HepG2 (cell line): ENCODE results near the gene NAGS. TPM values are rescaled to one million over a fixed set of nuclear protein-coding genes. Genes with fewer than 3 reads are reported as not detected.
A peak's percentile ranks its signal among the peaks of the same experiment; 100 is the strongest.

Experiments
- EP300 ChIP-seq, 3 experiments: sonication (generic) in 1 of 3; formaldehyde crosslinking in 1 of 3; IDR thresholded peaks; 2 replicates each; pipeline versions ENCODE4 v1.5.1 to v1.6.1; 2011 to 2020; ENCODE audit warnings: low read depth in 2 of 3, low read length in 2 of 3, borderline replicate concordance in 1 of 3, improper control_type of control experiment in 1 of 3, mild to moderate bottlenecking in 1 of 3, missing genetic modification reagents in 1 of 3, moderate library complexity in 1 of 3
- HNF4A ChIP-seq: sonication (generic); formaldehyde crosslinking; IDR thresholded peaks from 2 replicates; pipeline ENCODE4 v1.4.0; 2020; ENCODE audit warnings: missing genetic modification reagents
- MEIS2 ChIP-seq: sonication (generic); formaldehyde crosslinking; IDR thresholded peaks from 2 replicates; pipeline ENCODE4 v1.9.0; 2021; ENCODE audit warnings: mild to moderate bottlenecking, missing genetic modification reagents
- PHF5A ChIP-seq: IDR thresholded peaks from one replicate; pipeline ENCODE4 v1.6.1; 2018; ENCODE audit warnings: low read depth, missing genetic modification reagents; ENCODE audit not compliant: unreplicated experiment
- SMAD9 ChIP-seq: sonication (generic); formaldehyde crosslinking; IDR thresholded peaks from 2 replicates; pipeline ENCODE4 v1.5.1; 2020; ENCODE audit warnings: mild to moderate bottlenecking, missing genetic modification reagents
- SUZ12 ChIP-seq: fragments of 150-350 bp; IDR thresholded peaks from 2 replicates; pipeline ENCODE4 v1.6.1; 2014; ENCODE audit warnings: low read depth, low read length
- TCF12 ChIP-seq, 2 experiments: fragments of 450-650 bp in 1 of 2; sonication (generic) in 1 of 2; formaldehyde crosslinking in 1 of 2; IDR thresholded peaks; 2 replicates each; pipeline versions ENCODE4 v1.6.1 to v1.8.0; 2017 to 2022; ENCODE audit warnings: antibody characterized with exemption in 1 of 2, mild to moderate bottlenecking in 1 of 2, missing genetic modification reagents in 1 of 2, moderate library complexity in 1 of 2
- TEAD2 ChIP-seq: sonication (generic); formaldehyde crosslinking; IDR thresholded peaks from 2 replicates; pipeline ENCODE4 v1.9.0; 2021; ENCODE audit warnings: missing genetic modification reagents
- TSC22D2 ChIP-seq: sonication (generic); formaldehyde crosslinking; IDR thresholded peaks from 2 replicates; pipeline ENCODE4 v1.5.1; 2020; ENCODE audit warnings: missing genetic modification reagents, mild to moderate bottlenecking, borderline replicate concordance
- U2AF1 ChIP-seq: fragments of 200-400 bp; formaldehyde crosslinking; optimal IDR thresholded peaks from 2 replicates; pipeline ENCODE3; 2017; ENCODE audit warnings: mild to moderate bottlenecking, low read depth, low read length
- ZNF550 ChIP-seq: sonication (generic); formaldehyde crosslinking; IDR thresholded peaks from 2 replicates; pipeline ENCODE4 v1.4.0; 2020; ENCODE audit warnings: mild to moderate bottlenecking, missing genetic modification reagents, borderline replicate concordance
- ZNF747 ChIP-seq: sonication (generic); formaldehyde crosslinking; IDR thresholded peaks from 2 replicates; pipeline ENCODE4 v1.8.1; 2023; ENCODE audit warnings: missing genetic modification reagents, mild to moderate bottlenecking, borderline replicate concordance
- ZNF883 ChIP-seq: sonication (generic); formaldehyde crosslinking; IDR thresholded peaks from 2 replicates; pipeline ENCODE4 v1.5.1; 2020; ENCODE audit warnings: mild to moderate bottlenecking, missing genetic modification reagents; ENCODE audit errors: not compliant biosample characterization
- polyA plus RNA-seq, 8 experiments: library from polyadenylated mRNA; depleted of rRNA in 3 of 8; stranded (reverse) in 7 of 8; unstranded in 1 of 8; fragments of >200 nt; fragmentation: Illumina TruSeq in 4 of 8; extraction: Trizol in 4 of 8; gene quantifications; 2 replicates each; pipeline versions ENCODE4 v1.2.1 to v1.2.3, GENCODE V29; 2011 to 2016; ENCODE audit warnings: low read depth in 4 of 8, missing spikeins in 1 of 8, mixed read lengths in 1 of 8; ENCODE audit not compliant: insufficient read depth in 1 of 8
- total RNA-seq, 5 experiments: library from RNA; depleted of rRNA; stranded (reverse); fragments of >200 nt; fragmentation: Illumina TruSeq; extraction: Trizol; gene quantifications; 2 replicates each; pipeline ENCODE4 v1.2.3, GENCODE V29; 2016; ENCODE audit warnings: low read depth in 1 of 5
- TF ChIP-seq, protein P1 (sequence below): sonication (generic); formaldehyde crosslinking; IDR thresholded peaks from 2 replicates; pipeline ENCODE4 v1.9.0; 2022; ENCODE audit warnings: low read depth, missing genetic modification reagents
- TF ChIP-seq, protein P2 (sequence below): sonication (generic); formaldehyde crosslinking; IDR thresholded peaks from 2 replicates; pipeline ENCODE4 v1.5.0; 2020; ENCODE audit warnings: mild to moderate bottlenecking, missing genetic modification reagents
- TF ChIP-seq, protein P3 (sequence below): sonication (generic); formaldehyde crosslinking; IDR thresholded peaks from 2 replicates; pipeline ENCODE4 v1.4.0; 2020; ENCODE audit warnings: missing genetic modification reagents

Gene NAGS
- total and polyA plus RNA-seq, 2 of the 13 experiments (the other 11 are each of a cell fraction or from before 2014, with no cell fraction given): 4.3 to 5.1 TPM

DNA sequence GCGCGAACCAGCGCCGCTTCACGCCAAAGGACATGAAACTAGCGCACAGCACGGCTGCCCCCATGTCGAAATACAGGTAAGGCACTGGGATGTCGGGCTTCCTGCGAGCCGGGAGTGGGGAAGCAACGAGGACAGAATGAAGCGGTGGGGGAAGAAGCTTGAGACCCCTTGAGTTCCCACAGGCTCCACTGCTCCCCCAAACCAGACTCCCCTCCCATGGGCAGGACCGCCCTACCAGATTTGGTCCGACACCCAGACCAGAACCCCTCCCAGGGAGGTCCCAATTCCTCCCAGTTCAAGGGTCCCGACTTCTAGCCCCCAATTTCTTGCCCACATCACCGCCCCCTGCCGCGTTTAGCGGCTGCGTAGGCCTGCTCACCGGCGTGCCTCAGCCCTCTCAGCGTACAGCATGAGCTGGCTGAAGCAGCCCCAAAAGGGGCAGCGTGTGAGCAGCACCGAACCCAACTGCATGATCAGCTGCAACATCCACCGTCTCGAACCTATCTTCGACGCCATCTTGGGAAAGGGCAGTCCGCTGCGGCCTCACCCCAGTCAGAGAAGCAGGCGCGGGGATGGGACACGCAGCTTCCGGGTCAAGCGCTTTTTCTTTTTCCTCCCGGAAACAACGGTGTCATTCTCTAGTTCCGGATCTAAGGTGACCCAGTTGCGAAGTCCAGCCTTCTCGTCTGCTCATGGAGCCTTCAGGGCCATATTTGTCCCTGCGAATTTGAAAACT is 10.2 kb downstream of the NAGS start, which contains the start of gene TMEM101 (continued):
- TF ChIP-seq TSC22D2: 0 out of 2 replicates have a peak, but pooled peaks have one; percentile 82
- TF ChIP-seq EP300 (IDR thresholded peaks at IDR 0.05; ENCODE audit: low read depth in 2 of 2, low read length in 2 of 2): peak; percentile 45 to 70; a peak in 2 of 4 replicates
- TF ChIP-seq EP300 (CRISPR knock-in tag; IDR thresholded peaks at IDR 0.05; ENCODE audit: borderline replicate concordance): peak; percentile 62; the same call in 1 of the 2 replicates
- TF ChIP-seq ZNF883 (CRISPR knock-in tag): peak; percentile 86
- TF ChIP-seq TEAD2 (CRISPR knock-in tag): no peak; the same call in 1 of the 2 replicates
- no peak for TF ChIP-seq SMAD9 (CRISPR knock-in tag)
- TF ChIP-seq, protein P1, sequence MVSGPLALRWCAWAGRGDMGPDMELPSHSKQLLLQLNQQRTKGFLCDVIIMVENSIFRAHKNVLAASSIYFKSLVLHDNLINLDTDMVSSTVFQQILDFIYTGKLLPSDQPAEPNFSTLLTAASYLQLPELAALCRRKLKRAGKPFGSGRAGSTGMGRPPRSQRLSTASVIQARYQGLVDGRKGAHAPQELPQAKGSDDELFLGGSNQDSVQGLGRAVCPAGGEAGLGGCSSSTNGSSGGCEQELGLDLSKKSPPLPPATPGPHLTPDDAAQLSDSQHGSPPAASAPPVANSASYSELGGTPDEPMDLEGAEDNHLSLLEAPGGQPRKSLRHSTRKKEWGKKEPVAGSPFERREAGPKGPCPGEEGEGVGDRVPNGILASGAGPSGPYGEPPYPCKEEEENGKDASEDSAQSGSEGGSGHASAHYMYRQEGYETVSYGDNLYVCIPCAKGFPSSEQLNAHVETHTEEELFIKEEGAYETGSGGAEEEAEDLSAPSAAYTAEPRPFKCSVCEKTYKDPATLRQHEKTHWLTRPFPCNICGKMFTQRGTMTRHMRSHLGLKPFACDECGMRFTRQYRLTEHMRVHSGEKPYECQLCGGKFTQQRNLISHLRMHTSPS (CRISPR knock-in tag): peak; percentile 51; the same call in 1 of the 2 replicates
- no peak for TF ChIP-seq TCF12 (IDR thresholded peaks at IDR 0.05)
- TF ChIP-seq TCF12 (CRISPR knock-in tag; IDR thresholded peaks at IDR 0.05): peak; percentile 54; the same call in 1 of the 2 replicates
- TF ChIP-seq ZNF747: peak; percentile 55; the same call in 1 of the 2 replicates
- TF ChIP-seq, protein P2, sequence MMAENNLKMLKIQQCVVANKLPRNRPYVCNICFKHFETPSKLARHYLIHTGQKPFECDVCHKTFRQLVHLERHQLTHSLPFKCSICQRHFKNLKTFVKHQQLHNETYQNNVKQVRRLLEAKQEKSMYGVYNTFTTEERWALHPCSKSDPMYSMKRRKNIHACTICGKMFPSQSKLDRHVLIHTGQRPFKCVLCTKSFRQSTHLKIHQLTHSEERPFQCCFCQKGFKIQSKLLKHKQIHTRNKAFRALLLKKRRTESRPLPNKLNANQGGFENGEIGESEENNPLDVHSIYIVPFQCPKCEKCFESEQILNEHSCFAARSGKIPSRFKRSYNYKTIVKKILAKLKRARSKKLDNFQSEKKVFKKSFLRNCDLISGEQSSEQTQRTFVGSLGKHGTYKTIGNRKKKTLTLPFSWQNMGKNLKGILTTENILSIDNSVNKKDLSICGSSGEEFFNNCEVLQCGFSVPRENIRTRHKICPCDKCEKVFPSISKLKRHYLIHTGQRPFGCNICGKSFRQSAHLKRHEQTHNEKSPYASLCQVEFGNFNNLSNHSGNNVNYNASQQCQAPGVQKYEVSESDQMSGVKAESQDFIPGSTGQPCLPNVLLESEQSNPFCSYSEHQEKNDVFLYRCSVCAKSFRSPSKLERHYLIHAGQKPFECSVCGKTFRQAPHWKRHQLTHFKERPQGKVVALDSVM (CRISPR knock-in tag): peak; percentile 63; the same call in 1 of the 2 replicates
- TF ChIP-seq, protein P3, sequence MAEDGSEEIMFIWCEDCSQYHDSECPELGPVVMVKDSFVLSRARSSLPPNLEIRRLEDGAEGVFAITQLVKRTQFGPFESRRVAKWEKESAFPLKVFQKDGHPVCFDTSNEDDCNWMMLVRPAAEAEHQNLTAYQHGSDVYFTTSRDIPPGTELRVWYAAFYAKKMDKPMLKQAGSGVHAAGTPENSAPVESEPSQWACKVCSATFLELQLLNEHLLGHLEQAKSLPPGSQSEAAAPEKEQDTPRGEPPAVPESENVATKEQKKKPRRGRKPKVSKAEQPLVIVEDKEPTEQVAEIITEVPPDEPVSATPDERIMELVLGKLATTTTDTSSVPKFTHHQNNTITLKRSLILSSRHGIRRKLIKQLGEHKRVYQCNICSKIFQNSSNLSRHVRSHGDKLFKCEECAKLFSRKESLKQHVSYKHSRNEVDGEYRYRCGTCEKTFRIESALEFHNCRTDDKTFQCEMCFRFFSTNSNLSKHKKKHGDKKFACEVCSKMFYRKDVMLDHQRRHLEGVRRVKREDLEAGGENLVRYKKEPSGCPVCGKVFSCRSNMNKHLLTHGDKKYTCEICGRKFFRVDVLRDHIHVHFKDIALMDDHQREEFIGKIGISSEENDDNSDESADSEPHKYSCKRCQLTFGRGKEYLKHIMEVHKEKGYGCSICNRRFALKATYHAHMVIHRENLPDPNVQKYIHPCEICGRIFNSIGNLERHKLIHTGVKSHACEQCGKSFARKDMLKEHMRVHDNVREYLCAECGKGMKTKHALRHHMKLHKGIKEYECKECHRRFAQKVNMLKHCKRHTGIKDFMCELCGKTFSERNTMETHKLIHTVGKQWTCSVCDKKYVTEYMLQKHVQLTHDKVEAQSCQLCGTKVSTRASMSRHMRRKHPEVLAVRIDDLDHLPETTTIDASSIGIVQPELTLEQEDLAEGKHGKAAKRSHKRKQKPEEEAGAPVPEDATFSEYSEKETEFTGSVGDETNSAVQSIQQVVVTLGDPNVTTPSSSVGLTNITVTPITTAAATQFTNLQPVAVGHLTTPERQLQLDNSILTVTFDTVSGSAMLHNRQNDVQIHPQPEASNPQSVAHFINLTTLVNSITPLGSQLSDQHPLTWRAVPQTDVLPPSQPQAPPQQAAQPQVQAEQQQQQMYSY: peak; percentile 55; the same call in 1 of the 2 replicates
- peak; percentile 81 for TF ChIP-seq MEIS2 (CRISPR knock-in tag)
- TF ChIP-seq U2AF1: peak; percentile 54
- peak; percentile 79 for TF ChIP-seq HNF4A (CRISPR knock-in tag)
- peak; percentile 87; the same call in 1 of the 2 replicates for TF ChIP-seq ZNF550 (CRISPR knock-in tag)
- no peak for TF ChIP-seq SUZ12
- peak; percentile 98 for TF ChIP-seq PHF5A (CRISPR knock-in tag)
